GM20000 (cell line): Measurements from ENCODE around the gene ATP6V1G1.
"Not testable (repeated sequence)": the region's sequence is repeated elsewhere in the genome, so short reads cannot be mapped to it uniquely, and the experiment has no call there.

Experiments used
- DNase-seq: peaks from one replicate; pipeline ENCODE4 v3.0.0; 2012; ENCODE audit warnings: low spot score
- TF ChIP-seq, protein P1 (sequence below): IDR thresholded peaks from 2 replicates; pipeline ENCODE4 v1.5.1; 2012; ENCODE audit warnings: mild to moderate bottlenecking, control low read depth; ENCODE audit errors: extremely low read depth, missing control alignments

The ATP6V1G1 gene

DNA sequence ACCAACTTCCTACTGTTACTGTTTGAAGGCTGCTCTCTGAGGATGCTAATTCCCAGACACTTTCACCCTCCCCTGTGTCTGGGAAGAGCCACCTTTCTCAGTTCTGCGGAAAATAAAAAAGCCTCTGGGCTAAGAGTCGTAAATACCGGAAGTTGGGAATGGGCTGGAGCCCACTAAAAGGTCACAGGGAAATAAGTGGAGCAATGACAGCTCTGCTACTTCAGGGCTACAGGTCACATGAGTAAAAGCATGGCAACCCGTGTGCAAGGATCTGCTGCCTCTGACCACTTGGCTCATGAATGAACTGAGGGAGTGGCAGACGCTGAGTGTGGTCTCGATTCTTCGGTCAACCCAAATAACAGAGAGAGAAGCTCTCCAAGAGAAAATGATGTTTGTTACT lies 25.8 kb upstream of the ATP6V1G1 start:
- DNase-seq, result no peak
- TF ChIP-seq, protein P1, sequence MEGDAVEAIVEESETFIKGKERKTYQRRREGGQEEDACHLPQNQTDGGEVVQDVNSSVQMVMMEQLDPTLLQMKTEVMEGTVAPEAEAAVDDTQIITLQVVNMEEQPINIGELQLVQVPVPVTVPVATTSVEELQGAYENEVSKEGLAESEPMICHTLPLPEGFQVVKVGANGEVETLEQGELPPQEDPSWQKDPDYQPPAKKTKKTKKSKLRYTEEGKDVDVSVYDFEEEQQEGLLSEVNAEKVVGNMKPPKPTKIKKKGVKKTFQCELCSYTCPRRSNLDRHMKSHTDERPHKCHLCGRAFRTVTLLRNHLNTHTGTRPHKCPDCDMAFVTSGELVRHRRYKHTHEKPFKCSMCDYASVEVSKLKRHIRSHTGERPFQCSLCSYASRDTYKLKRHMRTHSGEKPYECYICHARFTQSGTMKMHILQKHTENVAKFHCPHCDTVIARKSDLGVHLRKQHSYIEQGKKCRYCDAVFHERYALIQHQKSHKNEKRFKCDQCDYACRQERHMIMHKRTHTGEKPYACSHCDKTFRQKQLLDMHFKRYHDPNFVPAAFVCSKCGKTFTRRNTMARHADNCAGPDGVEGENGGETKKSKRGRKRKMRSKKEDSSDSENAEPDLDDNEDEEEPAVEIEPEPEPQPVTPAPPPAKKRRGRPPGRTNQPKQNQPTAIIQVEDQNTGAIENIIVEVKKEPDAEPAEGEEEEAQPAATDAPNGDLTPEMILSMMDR, result no peak

DNA sequence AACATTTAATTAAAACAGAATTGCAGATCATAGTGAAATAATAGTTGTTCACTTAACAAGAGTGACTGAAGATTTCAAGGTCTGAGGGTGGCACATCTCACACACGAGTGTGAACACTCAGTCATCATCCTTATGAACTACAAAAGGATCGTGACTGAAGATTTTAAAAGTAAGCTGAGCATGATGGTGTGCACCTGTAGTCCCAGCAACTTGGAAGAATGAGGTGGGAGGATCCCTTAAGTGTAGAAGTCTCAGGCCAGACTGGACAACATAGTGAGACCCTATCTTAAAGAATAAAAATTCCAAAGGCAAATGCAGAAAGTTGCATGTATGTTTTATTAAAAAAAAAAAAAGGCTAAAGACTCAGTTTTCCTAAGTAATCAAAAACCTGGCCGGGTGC lies 22.4 kb upstream of the ATP6V1G1 start:
- no peak for DNase-seq
- TF ChIP-seq, protein P1, result no peak

DNA sequence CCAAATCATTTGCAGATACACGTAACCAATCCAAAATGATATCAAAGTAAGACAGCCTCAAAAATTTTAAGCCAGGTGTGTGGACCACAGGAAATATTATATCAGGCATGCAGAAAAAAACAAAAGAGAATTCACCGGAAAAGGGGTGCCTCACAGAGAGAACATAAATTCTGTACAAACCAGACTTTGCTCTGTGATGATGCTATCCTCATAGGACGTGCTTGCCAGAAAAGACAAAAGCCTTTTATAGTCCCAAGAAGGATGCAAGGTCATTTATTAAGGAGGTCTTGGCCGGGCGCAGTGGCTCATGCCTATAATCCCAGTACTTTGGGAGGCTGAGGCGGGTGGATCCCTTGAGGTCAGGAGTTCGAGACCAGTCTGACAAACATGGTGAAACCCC lies 16.8 kb upstream of the ATP6V1G1 start:
- TF ChIP-seq, protein P1, result no peak
- DNase-seq, result no peak

DNA sequence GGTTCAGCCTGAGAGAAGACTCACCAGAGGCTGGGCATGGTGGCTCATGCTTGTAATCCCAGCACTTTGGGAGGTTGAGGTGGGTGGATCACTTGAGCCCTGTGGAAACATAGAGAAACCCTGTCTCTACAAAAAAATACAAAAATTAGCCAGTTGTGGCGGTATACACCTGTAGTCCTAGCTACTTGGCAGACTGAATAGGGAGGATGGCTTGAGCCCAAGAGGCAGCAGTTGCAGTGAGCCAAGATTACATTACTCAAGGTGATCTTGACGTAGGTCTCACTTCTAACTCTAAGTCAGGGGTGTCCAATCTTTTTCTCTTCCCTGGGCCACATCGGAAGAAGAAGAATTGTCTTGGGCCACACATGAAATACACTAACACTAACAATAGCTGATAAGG lies 16.2 kb upstream of the ATP6V1G1 start:
- TF ChIP-seq, protein P1, result no peak
- DNase-seq, result no peak

DNA sequence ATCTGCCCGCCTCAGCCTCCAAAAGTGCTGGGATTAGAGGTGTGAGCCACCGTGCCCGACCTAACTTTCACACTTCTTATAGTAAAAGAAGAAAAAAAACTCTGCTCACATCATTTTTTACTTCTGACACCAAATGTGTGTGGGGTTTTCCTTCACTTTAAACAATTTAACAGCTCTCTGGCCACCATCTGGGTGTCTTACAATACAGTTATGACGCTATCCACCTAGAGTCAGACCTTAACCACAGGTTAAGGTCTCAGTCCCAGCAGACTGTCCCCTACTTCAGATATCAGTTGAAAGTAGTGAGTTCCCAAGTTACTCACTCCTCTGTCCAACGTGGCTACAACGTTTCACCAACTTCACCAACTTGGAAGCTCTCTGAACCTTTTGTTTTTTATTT lies 15.4 kb upstream of the ATP6V1G1 start:
- DNase-seq, result no peak
- TF ChIP-seq, protein P1, result no peak

DNA sequence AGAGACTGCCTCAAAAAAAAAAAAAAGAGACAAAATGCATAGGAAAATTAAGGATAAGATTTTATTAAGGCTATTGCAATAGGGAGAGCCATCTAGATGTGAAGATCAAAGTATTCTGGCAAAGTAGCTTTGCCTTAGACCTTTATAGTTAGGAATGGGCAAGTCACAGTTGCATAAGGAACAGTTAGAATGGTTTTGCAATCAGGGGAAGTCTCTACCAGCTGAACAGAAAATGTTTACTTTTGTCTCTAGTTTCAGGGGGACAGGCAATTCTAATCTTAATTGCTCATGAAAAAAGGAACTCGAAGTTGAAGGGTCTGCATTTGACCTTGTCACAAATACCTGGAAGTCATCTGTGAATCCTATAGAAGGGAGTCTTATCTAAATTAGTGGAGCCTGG lies 13.1 kb upstream of the ATP6V1G1 start:
- TF ChIP-seq, protein P1, result no peak
- DNase-seq, result no peak

DNA sequence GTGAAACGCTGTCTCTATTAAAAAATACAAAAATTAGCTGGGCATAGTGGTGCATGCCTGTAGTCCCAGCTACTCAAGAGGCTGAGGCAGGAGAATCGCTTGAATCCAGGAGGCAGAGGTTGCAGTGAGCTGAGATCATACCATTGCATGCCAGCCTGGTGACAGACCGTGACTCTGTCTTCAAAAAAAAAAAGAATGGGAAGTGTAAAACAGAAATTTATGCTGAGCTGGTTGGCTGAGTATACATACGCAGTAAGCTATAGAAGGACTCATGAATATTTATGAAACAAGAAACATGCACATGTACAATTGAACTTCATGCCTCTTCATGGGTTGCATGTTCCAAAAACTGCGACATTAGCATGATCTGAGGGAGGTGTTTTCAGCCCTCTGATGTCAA lies 10.8 kb upstream of the ATP6V1G1 start:
- DNase-seq, result not testable (repeated sequence)

DNA sequence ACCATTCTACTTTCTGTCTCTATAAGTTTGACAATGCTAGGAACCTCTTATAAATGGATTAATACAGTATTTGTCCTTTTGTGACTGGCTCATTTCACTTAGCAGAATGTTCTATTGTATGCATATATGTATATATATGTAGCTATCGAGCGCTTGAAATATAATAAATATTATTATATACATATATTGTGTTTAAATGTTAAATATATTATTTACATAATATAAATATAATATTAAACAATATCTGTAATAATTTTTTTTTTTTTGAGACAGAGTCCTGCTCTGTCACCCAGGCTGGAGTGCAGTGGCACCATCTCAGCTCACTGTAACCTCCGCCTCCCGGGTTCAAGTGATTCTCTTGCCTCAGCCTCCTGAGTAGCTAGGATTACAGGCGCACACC lies 9.4 kb upstream of the ATP6V1G1 start:
- not testable (repeated sequence) for DNase-seq
